Activated CD4-positive, alpha-beta T cell treated with anti-CD3 and anti-CD28 coated beads, Interleukin-2, Interleukin-6, amounts not matched to agents 100 ng/mL and 50 ng/mL, durations not matched to agents 16 hours and 8 hours (primary cell): ENCODE results near the gene ID4.
A peak's percentile ranks its signal among the peaks of the same experiment; 100 is the strongest.
"Not testable (repeated sequence)": the region's sequence is repeated elsewhere in the genome, so short reads cannot be mapped to it uniquely, and the experiment has no call there.

Experiments
- DNase-seq: peaks from one replicate; pipeline ENCODE4 v3.0.0-alpha.2; 2020

The ID4 gene

GRCh38 chr6:19834858-19835257, 2.3 kb upstream of the ID4 start:
- no peak for DNase-seq

GRCh38 chr6:19835605-19836004, 1.6 kb upstream of the ID4 start:
- DNase-seq = no peak

GRCh38 chr6:19837511-19838441, 606 bp downstream of the ID4 start:
- no peak for DNase-seq

GRCh38 chr6:19838442-19839236, 1.5 kb downstream of the ID4 start:
- no peak for DNase-seq

- no peak for DNase-seq
These were observed 2.0 kb downstream of the ID4 start for GRCh38 chr6:19839237-19839546.

- no peak for DNase-seq
These were observed 2.6 kb downstream of the ID4 start for GRCh38 chr6:19839788-19840187.

GRCh38 chr6:19841181-19841580, 4.0 kb downstream of the ID4 start:
- no peak for DNase-seq

GRCh38 chr6:19842030-19842615, 5.0 kb downstream of the ID4 start:
- DNase-seq = no peak

GRCh38 chr6:19844689-19845088, 7.5 kb downstream of the ID4 start:
- no peak for DNase-seq

GRCh38 chr6:19845266-19846041, 8.3 kb downstream of the ID4 start:
- DNase-seq = no peak

GRCh38 chr6:19848465-19849029, 11.4 kb downstream of the ID4 start:
- DNase-seq = no peak

GRCh38 chr6:19849196-19849595, 12.0 kb downstream of the ID4 start:
- no peak for DNase-seq

GRCh38 chr6:19849755-19850154, 12.6 kb downstream of the ID4 start:
- DNase-seq = no peak

GRCh38 chr6:19851241-19852089, 14.3 kb downstream of the ID4 start:
- DNase-seq = peak; percentile 10

GRCh38 chr6:19852090-19852457, 14.9 kb downstream of the ID4 start:
- DNase-seq = no peak

GRCh38 chr6:19852927-19853326, 15.8 kb downstream of the ID4 start:
- DNase-seq = no peak

GRCh38 chr6:19854421-19855015, 17.3 kb downstream of the ID4 start:
- DNase-seq = not testable (repeated sequence)

GRCh38 chr6:19855536-19855935, 18.4 kb downstream of the ID4 start:
- no peak for DNase-seq

- DNase-seq = no peak
These were observed 20.0 kb downstream of the ID4 start for GRCh38 chr6:19857139-19857538.

- no peak for DNase-seq
These were observed 20.5 kb downstream of the ID4 start for GRCh38 chr6:19857703-19858102.

GRCh38 chr6:19860235-19860877, 23.2 kb downstream of the ID4 start:
- DNase-seq = no peak
